SK-N-SH (cell line): ENCODE data around the gene UCP2. TPM values are rescaled to one million over a fixed set of nuclear protein-coding genes. Genes with fewer than 3 reads are reported as not detected.

Experiments used
- CTCF ChIA-PET: fragments of 300-600, 350-600 bp; formaldehyde crosslinking; extraction: SDS; loops from one replicate; lab custom pipeline; 2021; lab: Yijun Ruan, JAX
- POLR2A ChIA-PET: fragments of 350-600 bp; sonication (Branson Sonifier 250); formaldehyde crosslinking; extraction: SDS; loops from one replicate; lab custom pipeline; 2020; ENCODE audit warnings: antibody characterized with exemption, inconsistent platforms; lab: Yijun Ruan, JAX
- DNase-seq: peaks from one replicate; pipeline ENCODE4 v3.0.0; 2012
- H2AFZ ChIP-seq: fragments of 200-600 bp; sonication (generic); 2 replicates; pipeline ENCODE4 v1.8.1; 2016; ENCODE audit warnings: antibody characterized with exemption, mild to moderate bottlenecking, low read depth
- H3F3A ChIP-seq: fragments of 200-600 bp; sonication (generic); replicated peaks from 2 replicates; pipeline ENCODE3; 2016; ENCODE audit warnings: antibody characterized with exemption, mild to moderate bottlenecking; ENCODE audit not compliant: insufficient read depth
- H3K27ac ChIP-seq, 2 experiments: fragments of 200-500 bp in 1 of 2; fragments of 200-600 bp in 1 of 2; sonication (Bioruptor generic) in 1 of 2; sonication (generic), shearing (Covaris generic) in 1 of 2; 2 replicates each; pipeline versions ENCODE4 v1.5.1 to v1.6.1; 2014 to 2016; ENCODE audit warnings: low read depth in 2 of 2, inconsistent platforms in 1 of 2, low read length in 1 of 2, mild to moderate bottlenecking in 1 of 2, mixed read lengths in 1 of 2
- H3K27me3 ChIP-seq: fragments of 200-600 bp; sonication (generic), shearing (Covaris generic); 2 replicates; pipeline ENCODE4 v1.6.1; 2016; ENCODE audit warnings: mixed run types; ENCODE audit not compliant: insufficient read depth
- H3K36me3 ChIP-seq, 2 experiments: fragments of 200-500 bp in 1 of 2; fragments of 200-600 bp in 1 of 2; sonication (Bioruptor generic) in 1 of 2; sonication (generic) in 1 of 2; replicated peaks in 1 of 2; 2 replicates each; pipeline versions ENCODE3 to v1.5.1; 2014 to 2016; ENCODE audit warnings: low read length in 1 of 2, mild to moderate bottlenecking in 1 of 2; ENCODE audit not compliant: insufficient read depth in 2 of 2, control insufficient read depth in 1 of 2
- H3K4me1 ChIP-seq, 2 experiments: fragments of 200-500 bp in 1 of 2; fragments of 200-600 bp in 1 of 2; sonication (Bioruptor generic) in 1 of 2; sonication (generic), shearing (Covaris generic) in 1 of 2; 2 replicates each; pipeline versions ENCODE4 v1.5.1 to v1.6.1; 2014 to 2016; ENCODE audit warnings: low read depth in 1 of 2, low read length in 1 of 2, mixed run types in 1 of 2; ENCODE audit not compliant: insufficient read depth in 2 of 2, control insufficient read depth in 1 of 2
- H3K4me2 ChIP-seq: fragments of 200-600 bp; sonication (generic), shearing (Covaris generic); 2 replicates; pipeline ENCODE4 v1.6.1; 2017; ENCODE audit warnings: mixed run types
- H3K4me3 ChIP-seq, 2 experiments: fragments of 200-500 bp in 1 of 2; fragments of 200-600 bp in 1 of 2; sonication (Bioruptor generic) in 1 of 2; sonication (generic), shearing (Covaris generic) in 1 of 2; 2 replicates each; pipeline versions ENCODE4 v1.5.1 to v1.8.1; 2014 to 2016; ENCODE audit warnings: low read depth in 2 of 2, inconsistent platforms in 1 of 2, low read length in 1 of 2, mild to moderate bottlenecking in 1 of 2, mixed read lengths in 1 of 2, moderate library complexity in 1 of 2
- H3K79me2 ChIP-seq: fragments of 200-600 bp; sonication (generic); 2 replicates; pipeline ENCODE4 v1.8.1; 2017; ENCODE audit warnings: mild to moderate bottlenecking; ENCODE audit not compliant: insufficient read depth
- H3K9ac ChIP-seq: fragments of 200-600 bp; sonication (generic); 2 replicates; pipeline ENCODE4 v1.6.1; 2017; ENCODE audit warnings: mixed run types
- H3K9me2 ChIP-seq: fragments of 200-600 bp; sonication (generic); 2 replicates; pipeline ENCODE4 v1.6.1; 2017; ENCODE audit warnings: mixed run types
- H3K9me3 ChIP-seq: fragments of 200-600 bp; sonication (generic); 2 replicates; pipeline ENCODE4 v1.6.1; 2017; ENCODE audit warnings: mixed run types, mild to moderate bottlenecking, moderate library complexity
- H4K20me1 ChIP-seq: fragments of 200-600 bp; sonication (generic); 2 replicates; pipeline ENCODE4 v1.6.1; 2017; ENCODE audit warnings: mild to moderate bottlenecking, mixed run types; ENCODE audit not compliant: insufficient read depth
- CTCF ChIP-seq: fragments of 200-600 bp; sonication (generic); IDR thresholded peaks from 2 replicates; pipeline ENCODE4 v1.6.1; 2017; ENCODE audit warnings: antibody characterized with exemption, mild to moderate bottlenecking, moderate library complexity
- EZH2phosphoT487 ChIP-seq: fragments of 200-600 bp; sonication (generic); IDR thresholded peaks from 2 replicates; pipeline ENCODE4 v1.6.1; 2017; ENCODE audit warnings: low read depth, mixed run types, mild to moderate bottlenecking, antibody characterized with exemption, moderate library complexity, borderline replicate concordance
- FOSL2 ChIP-seq: IDR thresholded peaks from 2 replicates; pipeline ENCODE4 v1.4.0; 2012; ENCODE audit warnings: low read depth, mild to moderate bottlenecking, moderate library complexity, borderline replicate concordance
- GATA2 ChIP-seq: sonication (generic); formaldehyde crosslinking; IDR thresholded peaks from 2 replicates; pipeline ENCODE4 v1.5.0; 2020; ENCODE audit warnings: mild to moderate bottlenecking, missing genetic modification reagents
- IRF3 ChIP-seq: fragments of 150-350 bp; IDR thresholded peaks from 2 replicates; pipeline ENCODE4 v1.6.1; 2016; ENCODE audit warnings: mild to moderate bottlenecking, low read depth, low read length
- MXI1 ChIP-seq: IDR thresholded peaks from 2 replicates; pipeline ENCODE4 v1.6.1; 2012; ENCODE audit warnings: mild to moderate bottlenecking, low read depth, low read length, improper control_type of control experiment
- NFIC ChIP-seq: IDR thresholded peaks from 2 replicates; pipeline ENCODE4 v1.4.0; 2012; ENCODE audit warnings: borderline replicate concordance
- PBX3 ChIP-seq: IDR thresholded peaks from 2 replicates; pipeline ENCODE4; 2012
- POLR2AphosphoS5 ChIP-seq: IDR thresholded peaks from 2 replicates; pipeline ENCODE4 v1.6.1; 2012; ENCODE audit warnings: low read depth, low read length
- SMC3 ChIP-seq: IDR thresholded peaks from 2 replicates; pipeline ENCODE4 v1.6.1; 2012; ENCODE audit warnings: low read depth, low read length, improper control_type of control experiment
- TCF12 ChIP-seq: IDR thresholded peaks from 2 replicates; pipeline ENCODE4 v1.4.0; 2012
- WGBS: methylation state at CpG from one replicate; pipeline ENCODE4 v1.1.6; 2017; ENCODE audit warnings: low lambda C conversion rate; 5-methylcytosine and 5-hydroxymethylcytosine counted together
- polyA plus RNA-seq, 3 experiments: library from polyadenylated mRNA; depleted of rRNA; stranded (reverse); fragments of >200 nt; gene quantifications; 2 replicates each; pipeline ENCODE4 v1.2.3, GENCODE V29; 2012
- TF ChIP-seq, protein P1 (sequence below): IDR thresholded peaks from 2 replicates; pipeline ENCODE4 v1.4.0; 2012; ENCODE audit warnings: low read depth, borderline replicate concordance

The UCP2 gene
- polyA plus RNA-seq, 1 of the 3 experiments (the other 2 are of a cell fraction), result 36.0 TPM

- Histone ChIP-seq H2AFZ (no peak overlapping the region), H3K9ac (no peak overlapping the region), H4K20me1 (no peaks in the 10 kb centered on the region), H3K4me2 (no peak overlapping the region), H3K27me3 (no peaks in the 10 kb centered on the region), H3K4me1 (peaks cover 0 to 3% of the 10 kb centered on the region in 2 experiments; a peak in 1 of 4 replicates), H3K9me2 (no peaks in the 10 kb centered on the region), H3F3A (peaks cover 3% of the 10 kb centered on the region), H3K27ac (no peak overlapping the region), H3K36me3 (peaks cover 4 to 30% of the 10 kb centered on the region in 2 experiments), H3K4me3 (no peak overlapping the region), H3K79me2 (no peaks in the 10 kb centered on the region), H3K9me3 (no peaks in the 10 kb centered on the region)
- POLR2A ChIA-PET, result no interaction called here
- 98% methylated on average over 13 of the region's 13 CpGs for WGBS
- no peak for DNase-seq
- TF ChIP-seq GATA2 (CRISPR knock-in tag) (no peak), EZH2phosphoT487 (no peak), TCF12 (no peak), SMC3 (no peak), IRF3 (no peak), NFIC (no peak), FOSL2 (no peak), POLR2AphosphoS5 (no peak), MXI1 (no peak), PBX3 (no peak), CTCF (no peak)
- TF ChIP-seq, protein P1, sequence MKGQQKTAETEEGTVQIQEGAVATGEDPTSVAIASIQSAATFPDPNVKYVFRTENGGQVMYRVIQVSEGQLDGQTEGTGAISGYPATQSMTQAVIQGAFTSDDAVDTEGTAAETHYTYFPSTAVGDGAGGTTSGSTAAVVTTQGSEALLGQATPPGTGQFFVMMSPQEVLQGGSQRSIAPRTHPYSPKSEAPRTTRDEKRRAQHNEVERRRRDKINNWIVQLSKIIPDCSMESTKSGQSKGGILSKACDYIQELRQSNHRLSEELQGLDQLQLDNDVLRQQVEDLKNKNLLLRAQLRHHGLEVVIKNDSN, result no peak
- CTCF ChIA-PET, result interaction anchor here (1.0 to 1.5 kb wide), 3 partner anchors 9 to 596 kb away, joined by 3 to 5 read pairs (median 3); no protein-coding TSS in a partner anchor
Measured at GRCh38 chr11:73974604-73975478, 7.8 kb downstream of the UCP2 start.
